ENCODE data around the gene FGD5.

FGD5 gene

GRCh38 chr3:14874784-14875183 lies 56.0 kb downstream of the FGD5 start:
- no peak for TF ChIP-seq CTCF (IDR thresholded peaks at IDR 0.05; ENCODE audit: insufficient read depth, low read length, poor library complexity, severe bottlenecking)
- no peak overlapping the region for H3K4me3 ChIP-seq (replicated peaks; ENCODE audit: low read depth, low read length)

GRCh38 chr3:14875411-14876175 lies 56.8 kb downstream of the FGD5 start:
- H3K27me3 ChIP-seq (replicated peaks; ENCODE audit: control insufficient read depth, insufficient read depth, low read length) = no peaks in the 10 kb centered on the region; the same call in none of the 2 replicates
- no peaks in the 10 kb centered on the region for H3K36me3 ChIP-seq (ENCODE audit: control insufficient read depth, insufficient read depth, low read length)
- no peak overlapping the region for H3K4me3 ChIP-seq (replicated peaks; ENCODE audit: low read depth, low read length)
- DNase-seq (ENCODE audit: extremely low read depth, insufficient read length) = no peak
- no peak for TF ChIP-seq CTCF (IDR thresholded peaks at IDR 0.05; ENCODE audit: insufficient read depth, low read length, poor library complexity, severe bottlenecking)

More at GRCh38 chr3:14874784-14875183, 56.0 kb downstream of the FGD5 start:
- Histone ChIP-seq H3K36me3 (ENCODE audit: control insufficient read depth, insufficient read depth, low read length) (no peaks in the 10 kb centered on the region), H3K27me3 (replicated peaks; ENCODE audit: control insufficient read depth, insufficient read depth, low read length) (no peaks in the 10 kb centered on the region; the same call in none of the 2 replicates)
- DNase-seq (ENCODE audit: extremely low read depth, insufficient read length) = no peak

- no peak for DNase-seq (ENCODE audit: extremely low read depth, insufficient read length)
- no peak for TF ChIP-seq CTCF (IDR thresholded peaks at IDR 0.05; ENCODE audit: insufficient read depth, low read length, poor library complexity, severe bottlenecking)
- Histone ChIP-seq H3K27me3 (replicated peaks; ENCODE audit: control insufficient read depth, insufficient read depth, low read length) (no peaks in the 10 kb centered on the region; the same call in none of the 2 replicates), H3K36me3 (ENCODE audit: control insufficient read depth, insufficient read depth, low read length) (no peaks in the 10 kb centered on the region), H3K4me3 (replicated peaks; ENCODE audit: low read depth, low read length) (no peak overlapping the region)
Observed at GRCh38 chr3:14876921-14877333, 58.2 kb downstream of the FGD5 start.

- no peak for DNase-seq (ENCODE audit: extremely low read depth, insufficient read length)
- H3K4me3 ChIP-seq (replicated peaks; ENCODE audit: low read depth, low read length) = no peak overlapping the region
- TF ChIP-seq CTCF (IDR thresholded peaks at IDR 0.05; ENCODE audit: insufficient read depth, low read length, poor library complexity, severe bottlenecking) = no peak
Observed at GRCh38 chr3:14877469-14877868, 58.7 kb downstream of the FGD5 start.

GRCh38 chr3:14879211-14879874 lies 60.6 kb downstream of the FGD5 start:
- no peak for DNase-seq (ENCODE audit: extremely low read depth, insufficient read length)
- TF ChIP-seq CTCF (IDR thresholded peaks at IDR 0.05; ENCODE audit: insufficient read depth, low read length, poor library complexity, severe bottlenecking) = no peak
- Histone ChIP-seq H3K27me3 (replicated peaks; ENCODE audit: control insufficient read depth, insufficient read depth, low read length) (peaks cover 1% of the 10 kb centered on the region), H3K36me3 (ENCODE audit: control insufficient read depth, insufficient read depth, low read length) (no peaks in the 10 kb centered on the region), H3K4me3 (replicated peaks; ENCODE audit: low read depth, low read length) (no peak overlapping the region)

More at GRCh38 chr3:14877469-14877868, 58.7 kb downstream of the FGD5 start:
- Histone ChIP-seq H3K36me3 (ENCODE audit: control insufficient read depth, insufficient read depth, low read length) (no peaks in the 10 kb centered on the region), H3K27me3 (replicated peaks; ENCODE audit: control insufficient read depth, insufficient read depth, low read length) (no peaks in the 10 kb centered on the region; the same call in none of the 2 replicates)

Data from GM06990 (cell line).